ENCODE results near the gene CDC16.

The CDC16 gene

DNA sequence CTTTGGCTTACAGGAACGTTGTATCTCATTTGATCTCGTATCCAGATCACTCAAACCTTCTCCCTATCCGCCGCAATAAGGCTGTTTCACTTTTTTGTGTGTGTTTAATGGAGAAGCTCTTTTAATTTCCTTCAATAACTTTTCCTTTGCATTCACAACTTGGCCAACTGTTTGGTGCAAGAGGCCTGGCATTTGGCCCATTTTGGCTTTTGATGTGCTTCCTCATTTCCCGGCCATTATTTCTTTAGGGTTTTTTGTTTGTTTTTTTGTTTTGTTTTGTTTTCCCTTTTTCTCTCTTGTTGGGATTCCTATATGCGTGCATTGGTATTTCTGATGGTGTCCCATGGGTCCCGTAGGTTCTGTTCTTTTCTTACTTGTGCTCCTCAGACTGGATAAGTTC lies 40.6 kb downstream of the CDC16 start:
- in situ Hi-C loops (cut with HindIII; ENCODE audit: low pct_ligation_motif_present, low sequenced_read_pairs) = no loop called here
- no peak overlapping the region for H3K4me3 ChIP-seq (ENCODE audit: low read depth, low read length)
- no peak for DNase-seq
- peaks cover 43% of the 10 kb centered on the region for H3K36me3 ChIP-seq (replicated peaks)
- H3K27ac ChIP-seq = no peak overlapping the region
- no peaks in the 10 kb centered on the region for H3K27me3 ChIP-seq (replicated peaks)
- TF ChIP-seq, protein P1, sequence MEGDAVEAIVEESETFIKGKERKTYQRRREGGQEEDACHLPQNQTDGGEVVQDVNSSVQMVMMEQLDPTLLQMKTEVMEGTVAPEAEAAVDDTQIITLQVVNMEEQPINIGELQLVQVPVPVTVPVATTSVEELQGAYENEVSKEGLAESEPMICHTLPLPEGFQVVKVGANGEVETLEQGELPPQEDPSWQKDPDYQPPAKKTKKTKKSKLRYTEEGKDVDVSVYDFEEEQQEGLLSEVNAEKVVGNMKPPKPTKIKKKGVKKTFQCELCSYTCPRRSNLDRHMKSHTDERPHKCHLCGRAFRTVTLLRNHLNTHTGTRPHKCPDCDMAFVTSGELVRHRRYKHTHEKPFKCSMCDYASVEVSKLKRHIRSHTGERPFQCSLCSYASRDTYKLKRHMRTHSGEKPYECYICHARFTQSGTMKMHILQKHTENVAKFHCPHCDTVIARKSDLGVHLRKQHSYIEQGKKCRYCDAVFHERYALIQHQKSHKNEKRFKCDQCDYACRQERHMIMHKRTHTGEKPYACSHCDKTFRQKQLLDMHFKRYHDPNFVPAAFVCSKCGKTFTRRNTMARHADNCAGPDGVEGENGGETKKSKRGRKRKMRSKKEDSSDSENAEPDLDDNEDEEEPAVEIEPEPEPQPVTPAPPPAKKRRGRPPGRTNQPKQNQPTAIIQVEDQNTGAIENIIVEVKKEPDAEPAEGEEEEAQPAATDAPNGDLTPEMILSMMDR (IDR thresholded peaks at IDR 0.05; ENCODE audit: low read depth, low read length, missing control alignments) = no peak

GRCh38 chr13:114279146-114279545 lies 44.4 kb downstream of the CDC16 start:
- Histone ChIP-seq H3K4me3 (ENCODE audit: low read depth, low read length) (no peak overlapping the region), H3K27me3 (replicated peaks) (no peaks in the 10 kb centered on the region), H3K27ac (no peak overlapping the region), H3K36me3 (replicated peaks) (peaks cover 22% of the 10 kb centered on the region)
- TF ChIP-seq, protein P1 (IDR thresholded peaks at IDR 0.05; ENCODE audit: low read depth, low read length, missing control alignments) = no peak
- in situ Hi-C loops (cut with HindIII; ENCODE audit: low pct_ligation_motif_present, low sequenced_read_pairs) = no loop called here
- no peak for DNase-seq

DNA sequence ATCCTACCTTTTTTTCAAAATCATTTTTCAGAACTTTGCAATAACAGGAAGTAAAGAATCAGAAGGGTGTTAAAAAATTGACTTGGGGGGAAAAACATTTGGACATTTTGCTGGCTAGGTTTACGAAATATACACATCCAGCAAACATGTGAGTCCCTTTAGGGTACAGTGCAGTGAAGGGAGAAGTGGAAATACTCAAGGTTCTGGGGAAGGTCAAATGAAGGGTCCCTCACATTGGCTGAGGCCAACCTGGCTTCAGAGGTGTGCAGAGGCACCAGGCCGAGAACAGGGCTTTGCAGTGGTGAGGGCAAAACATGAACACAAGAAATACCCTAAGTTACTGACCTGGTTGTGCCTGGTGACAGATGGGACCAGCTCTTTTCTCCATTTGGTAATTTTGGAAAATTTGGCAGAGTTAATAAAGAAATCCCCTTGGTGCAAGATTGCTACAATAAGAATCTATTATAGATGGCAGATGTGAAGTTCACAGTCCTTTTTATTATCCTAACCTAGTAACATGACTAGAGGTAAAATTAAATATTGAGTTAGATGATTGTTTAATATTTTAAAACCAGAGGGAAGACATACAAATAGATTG lies 45.2 kb downstream of the CDC16 start:
- peaks cover 18% of the 10 kb centered on the region for H3K36me3 ChIP-seq (replicated peaks)
- DNase-seq = no peak
- TF ChIP-seq, protein P1 (IDR thresholded peaks at IDR 0.05; ENCODE audit: low read depth, low read length, missing control alignments) = no peak
- no peaks in the 10 kb centered on the region for H3K27me3 ChIP-seq (replicated peaks)
- H3K27ac ChIP-seq = no peak overlapping the region
- in situ Hi-C loops (cut with HindIII; ENCODE audit: low pct_ligation_motif_present, low sequenced_read_pairs) = no loop called here
- H3K4me3 ChIP-seq (ENCODE audit: low read depth, low read length) = no peak overlapping the region

DNA sequence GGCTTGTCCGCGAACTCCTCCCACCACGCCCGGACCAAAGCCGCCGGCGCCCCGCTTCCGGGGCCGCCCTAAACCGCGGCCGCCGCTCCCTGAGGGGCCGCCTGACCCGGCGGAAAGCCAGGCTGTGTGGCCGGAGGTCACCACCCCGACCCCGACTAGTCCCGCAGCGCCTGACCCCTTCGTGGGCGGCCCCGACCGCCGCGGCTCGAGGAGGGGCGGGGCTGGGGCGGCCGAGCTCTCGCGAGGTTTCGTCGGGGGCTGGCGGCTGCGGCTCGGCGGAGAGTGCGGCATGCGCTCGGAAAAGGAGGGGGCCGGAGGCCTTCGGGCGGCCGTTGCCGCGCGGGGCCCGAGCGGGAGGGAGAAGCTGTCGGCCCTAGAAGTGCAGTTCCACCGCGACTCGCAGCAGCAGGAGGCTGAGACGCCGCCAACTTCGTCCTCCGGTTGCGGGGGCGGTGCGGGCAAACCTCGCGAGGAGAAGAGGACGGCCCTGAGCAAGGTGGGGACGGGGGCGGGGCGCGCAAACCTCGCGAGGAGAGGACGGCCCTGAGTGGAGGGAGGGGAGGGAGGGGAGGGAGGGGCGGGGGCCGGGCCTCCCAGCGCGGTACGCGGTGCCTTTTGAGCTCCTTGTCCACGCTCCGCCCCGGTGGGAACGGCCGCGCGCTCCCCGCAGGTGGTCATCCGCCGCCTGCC lies 46.8 kb downstream of the CDC16 start, which contains the start of gene UPF3A:
Gene UPF3A, plus strand, starts transcription at position 251 of the 690 bp plus-strand sequence. Its CDS starts 39 bp downstream, at position 290.
- TF ChIP-seq, protein P1 (IDR thresholded peaks at IDR 0.05; ENCODE audit: low read depth, low read length, missing control alignments) = no peak
- Histone ChIP-seq H3K27ac (peak within 1 kb of the TSS; percentile 99), H3K36me3 (replicated peaks) (peaks cover 4% of the 10 kb centered on the region), H3K4me3 (ENCODE audit: low read depth, low read length) (peak within 1 kb of the TSS; percentile 76), H3K27me3 (replicated peaks) (no peaks in the 10 kb centered on the region)
- DNase-seq = peak; percentile 79
- in situ Hi-C loops (cut with HindIII; ENCODE audit: low pct_ligation_motif_present, low sequenced_read_pairs) = no loop called here

- Histone ChIP-seq H3K4me3 (ENCODE audit: low read depth, low read length) (peak overlapping the region; percentile 76), H3K27me3 (replicated peaks) (no peaks in the 10 kb centered on the region), H3K27ac (peak overlapping the region; percentile 99), H3K36me3 (replicated peaks) (peaks cover 6% of the 10 kb centered on the region)
- TF ChIP-seq, protein P1 (IDR thresholded peaks at IDR 0.05; ENCODE audit: low read depth, low read length, missing control alignments) = no peak
- in situ Hi-C loops (cut with HindIII; ENCODE audit: low pct_ligation_motif_present, low sequenced_read_pairs) = no loop called here
- peak; percentile 17 for DNase-seq
Measured at GRCh38 chr13:114282041-114282670, 47.5 kb downstream of the CDC16 start.

Measured in brain microvascular endothelial cell (primary cell).